Neural progenitor cell (in vitro differentiated cells): ENCODE results near the gene TBRG4. TPM values are rescaled to one million over a fixed set of nuclear protein-coding genes. Genes with fewer than 3 reads are reported as not detected.
A peak's percentile ranks its signal among the peaks of the same experiment; 100 is the strongest.

Source experiments
- DNase-seq: peaks from one replicate; pipeline ENCODE4 v3.0.0-alpha.2; 2016; ENCODE audit warnings: low spot score
- H2AFZ ChIP-seq: fragments of 200-600 bp; sonication (generic); replicated peaks from 2 replicates; pipeline ENCODE4 v1.6.1; 2016; ENCODE audit warnings: antibody characterized with exemption
- H3F3A ChIP-seq: fragments of 200-600 bp; sonication (generic); 2 replicates; pipeline ENCODE4 v1.6.1; 2016; ENCODE audit warnings: antibody characterized with exemption, low read depth
- H3K27ac ChIP-seq: fragments of 200-600 bp; sonication (generic); 2 replicates; pipeline ENCODE4 v1.5.1; 2016; ENCODE audit warnings: mild to moderate bottlenecking
- H3K27me3 ChIP-seq: fragments of 200-600 bp; sonication (generic); 2 replicates; pipeline ENCODE4 v1.6.1; 2016; ENCODE audit warnings: mild to moderate bottlenecking, moderate library complexity
- H3K36me3 ChIP-seq: fragments of 200-600 bp; sonication (generic); 2 replicates; pipeline ENCODE4 v1.5.1; 2016
- H3K4me1 ChIP-seq: fragments of 200-600 bp; sonication (generic); 2 replicates; pipeline ENCODE4 v1.6.1; 2016; ENCODE audit warnings: mixed run types
- H3K4me2 ChIP-seq: fragments of 200-600 bp; sonication (generic); 2 replicates; pipeline ENCODE4 v1.6.1; 2016
- H3K4me3 ChIP-seq: fragments of 200-600 bp; sonication (generic); 2 replicates; pipeline ENCODE4 v1.5.1; 2016
- H3K79me2 ChIP-seq: fragments of 200-600 bp; sonication (generic); 2 replicates; pipeline ENCODE4 v1.6.1; 2016; ENCODE audit warnings: low read depth
- H3K9ac ChIP-seq: fragments of 200-600 bp; sonication (generic); 2 replicates; pipeline ENCODE4 v1.6.1; 2016
- H3K9me3 ChIP-seq: fragments of 200-600 bp; sonication (generic); 2 replicates; pipeline ENCODE4 v1.5.1; 2016; ENCODE audit warnings: low read depth
- H4K20me1 ChIP-seq: fragments of 200-600 bp; sonication (generic); 2 replicates; pipeline ENCODE4 v1.6.1; 2016; ENCODE audit warnings: low read depth
- H3K27ac Mint-ChIP-seq: 3 replicates; pipeline ENCODE4 v1.8.0; 2021; ENCODE audit warnings: mixed read lengths
- H3K27me3 Mint-ChIP-seq: 2 replicates; pipeline ENCODE4 v1.8.0; 2022; ENCODE audit warnings: low read depth, mild to moderate bottlenecking, inconsistent platforms, moderate library complexity, mixed read lengths; ENCODE audit not compliant: insufficient read depth
- H3K36me3 Mint-ChIP-seq: 3 replicates; pipeline ENCODE4 v1.8.0; 2021; ENCODE audit warnings: mixed read lengths
- H3K4me1 Mint-ChIP-seq: 3 replicates; pipeline ENCODE4 v1.8.0; 2021; ENCODE audit warnings: mixed read lengths
- H3K4me3 Mint-ChIP-seq: 3 replicates; pipeline ENCODE4 v1.8.0; 2021; ENCODE audit warnings: mild to moderate bottlenecking, moderate library complexity, mixed read lengths
- H3K9me3 Mint-ChIP-seq: 3 replicates; pipeline ENCODE4 v1.8.0; 2020; ENCODE audit warnings: mixed read lengths
- CTCF ChIP-seq: fragments of 200-600 bp; sonication (generic); IDR thresholded peaks from 2 replicates; pipeline ENCODE4 v1.5.1; 2017; ENCODE audit warnings: antibody characterized with exemption, mild to moderate bottlenecking
- EZH2 ChIP-seq: fragments of 200-600 bp; sonication (generic); IDR thresholded peaks from 2 replicates; pipeline ENCODE4 v1.6.1; 2017; ENCODE audit warnings: antibody characterized with exemption, mild to moderate bottlenecking, moderate library complexity
- EZH2phosphoT487 ChIP-seq: fragments of 200-600 bp; sonication (generic); IDR thresholded peaks from 2 replicates; pipeline ENCODE4 v1.6.1; 2017; ENCODE audit warnings: antibody characterized with exemption
- total RNA-seq: library from RNA; depleted of rRNA; stranded (reverse); fragments of >200 nt; gene quantifications from 2 replicates; pipeline ENCODE4 v1.2.3, GENCODE V29; 2015; ENCODE audit warnings: low replicate concordance

TBRG4 gene
- total RNA-seq, 1 donor from 2014 or later: 32.2 TPM

- H3K4me3 Mint-ChIP-seq: peak overlapping the region; percentile 70
- peaks cover 18% of the 10 kb centered on the region for H3K4me1 Mint-ChIP-seq
- H3K27ac Mint-ChIP-seq: no peak overlapping the region
- H4K20me1 ChIP-seq: peaks cover 27% of the 10 kb centered on the region
- DNase-seq: no peak
- H2AFZ ChIP-seq: no peak overlapping the region
- H3K79me2 ChIP-seq: peaks cover 51% of the 10 kb centered on the region
- H3K9me3 ChIP-seq: no peaks in the 10 kb centered on the region
- no peak overlapping the region for H3K9ac ChIP-seq
- H3K27ac ChIP-seq: no peak overlapping the region
- no peak overlapping the region for H3K4me2 ChIP-seq
- TF ChIP-seq EZH2phosphoT487 (no peak), CTCF (no peak), EZH2 (no peak)
- no peaks in the 10 kb centered on the region for H3K27me3 Mint-ChIP-seq
- no peak overlapping the region for H3K4me3 ChIP-seq
- H3K36me3 ChIP-seq: peaks cover 4% of the 10 kb centered on the region
- peaks cover 10% of the 10 kb centered on the region for H3F3A ChIP-seq
- no peaks in the 10 kb centered on the region for H3K9me3 Mint-ChIP-seq
- H3K4me1 ChIP-seq: peaks cover 5% of the 10 kb centered on the region
- peaks cover 8% of the 10 kb centered on the region for H3K27me3 ChIP-seq
- H3K36me3 Mint-ChIP-seq: peaks cover 10% of the 10 kb centered on the region
Measured at GRCh38 chr7:45108863-45109262, 2.6 kb downstream of the TBRG4 start.

DNA sequence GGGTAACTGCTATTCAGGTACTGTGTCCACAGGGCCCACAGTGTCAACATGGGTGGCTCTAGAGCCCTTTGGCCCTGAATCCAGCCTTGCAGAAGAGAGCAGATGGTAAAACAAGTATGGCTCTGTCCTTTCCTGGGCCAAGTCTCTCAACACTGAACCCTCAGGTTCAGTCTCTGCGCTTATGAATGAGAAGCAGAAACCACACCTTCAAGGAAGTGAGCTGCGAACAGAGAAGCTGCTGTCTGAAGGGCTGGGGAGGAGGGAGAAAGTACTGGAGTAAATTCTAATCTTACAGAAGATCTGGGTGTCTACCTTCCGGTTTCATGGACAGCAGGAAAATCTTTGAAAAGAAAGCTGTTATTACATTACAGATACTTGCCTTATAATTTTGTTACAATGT lies 4.1 kb downstream of the TBRG4 start:
- peaks cover 7% of the 10 kb centered on the region for H3F3A ChIP-seq
- TF ChIP-seq EZH2phosphoT487 (no peak), CTCF (no peak), EZH2 (no peak)
- no peaks in the 10 kb centered on the region for H3K27me3 ChIP-seq
- H3K4me3 ChIP-seq: no peak overlapping the region
- H3K79me2 ChIP-seq: peaks cover 48% of the 10 kb centered on the region
- peaks cover 27% of the 10 kb centered on the region for H4K20me1 ChIP-seq
- Mint-ChIP-seq H3K9me3 (no peaks in the 10 kb centered on the region), H3K4me3 (no peak overlapping the region), H3K4me1 (peaks cover 14% of the 10 kb centered on the region), H3K36me3 (peaks cover 14% of the 10 kb centered on the region), H3K27ac (no peak overlapping the region), H3K27me3 (no peaks in the 10 kb centered on the region)
- no peak overlapping the region for H3K27ac ChIP-seq
- H3K9ac ChIP-seq: no peak overlapping the region
- H3K4me2 ChIP-seq: no peak overlapping the region
- no peak overlapping the region for H2AFZ ChIP-seq
- no peaks in the 10 kb centered on the region for H3K9me3 ChIP-seq
- H3K36me3 ChIP-seq: peaks cover 4% of the 10 kb centered on the region
- DNase-seq: no peak
- H3K4me1 ChIP-seq: peaks cover 2% of the 10 kb centered on the region

- H3K79me2 ChIP-seq: peaks cover 46% of the 10 kb centered on the region
- no peaks in the 10 kb centered on the region for H3K4me1 ChIP-seq
- peaks cover 2% of the 10 kb centered on the region for H3F3A ChIP-seq
- no peaks in the 10 kb centered on the region for H3K9me3 Mint-ChIP-seq
- no peak for TF ChIP-seq EZH2phosphoT487
- TF ChIP-seq CTCF: no peak
- no peak for TF ChIP-seq EZH2
- H3K4me2 ChIP-seq: no peak overlapping the region
- H3K4me1 Mint-ChIP-seq: peaks cover 11% of the 10 kb centered on the region
- no peaks in the 10 kb centered on the region for H3K9me3 ChIP-seq
- no peak for DNase-seq
- peaks cover 27% of the 10 kb centered on the region for H4K20me1 ChIP-seq
- peaks cover 14% of the 10 kb centered on the region for H3K36me3 Mint-ChIP-seq
- H3K4me3 ChIP-seq: no peak overlapping the region
- no peak overlapping the region for H2AFZ ChIP-seq
- H3K9ac ChIP-seq: no peak overlapping the region
- no peaks in the 10 kb centered on the region for H3K27me3 Mint-ChIP-seq
- H3K27ac Mint-ChIP-seq: no peak overlapping the region
- peaks cover 4% of the 10 kb centered on the region for H3K36me3 ChIP-seq
- H3K27me3 ChIP-seq: no peaks in the 10 kb centered on the region
- no peak overlapping the region for H3K27ac ChIP-seq
- H3K4me3 Mint-ChIP-seq: no peak overlapping the region
Measured at GRCh38 chr7:45106820-45107219, 4.7 kb downstream of the TBRG4 start.
